GM21723 (cell line): ENCODE results near the gene WDR46.

Experiments used
- ATAC-seq: cut with Tn5 transposase; IDR thresholded peaks from one replicate; pipeline ENCODE4 v1.9.1; 2021; ENCODE audit warnings: mild to moderate bottlenecking, moderate library complexity; ENCODE audit not compliant: unreplicated experiment

Gene WDR46

DNA sequence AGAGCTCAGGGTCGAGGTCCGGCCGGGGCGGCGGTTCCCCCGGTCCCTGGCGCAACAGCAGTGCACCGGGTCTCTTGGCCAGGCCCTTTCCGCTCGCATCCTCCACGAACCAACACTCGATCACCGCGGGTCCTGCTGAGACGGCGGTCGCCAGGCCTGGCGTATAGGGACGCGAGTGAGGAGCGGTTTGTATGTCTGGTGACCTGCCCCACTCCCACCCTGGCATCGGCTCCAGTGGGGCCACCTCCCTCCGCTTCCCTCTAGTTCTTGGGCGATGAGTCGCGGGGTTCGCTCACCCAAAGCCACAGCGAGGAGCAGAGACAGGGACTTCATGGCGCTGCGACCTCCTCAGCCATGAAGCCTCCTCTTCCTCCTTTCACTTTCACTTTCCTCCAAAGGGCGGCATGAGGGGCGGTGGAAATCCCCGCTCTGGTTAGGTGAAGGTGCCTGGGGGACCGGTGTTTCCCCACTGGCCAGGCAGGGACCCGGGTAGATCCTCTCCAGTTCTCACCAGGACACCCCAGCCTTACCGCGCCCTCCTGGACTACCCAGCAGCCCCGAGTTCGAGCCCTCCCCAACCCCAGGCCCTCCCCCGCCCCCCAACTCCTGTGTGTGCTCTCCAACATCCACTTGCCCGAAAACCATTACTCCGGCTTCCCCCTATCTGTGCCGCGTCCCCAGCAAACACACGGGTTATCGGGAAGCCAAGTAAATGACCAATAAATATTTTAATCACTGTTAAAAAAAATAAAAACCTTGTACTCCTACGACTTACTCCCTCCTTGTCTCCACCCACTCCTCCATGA lies 24.9 kb upstream of the WDR46 start, which contains the start of gene TAPBP:
TSS of gene TAPBP (minus strand) at position 370 of the 806 bp plus-strand sequence. CDS start at position 333, 37 bp downstream.
- peak; percentile 47 for ATAC-seq

DNA sequence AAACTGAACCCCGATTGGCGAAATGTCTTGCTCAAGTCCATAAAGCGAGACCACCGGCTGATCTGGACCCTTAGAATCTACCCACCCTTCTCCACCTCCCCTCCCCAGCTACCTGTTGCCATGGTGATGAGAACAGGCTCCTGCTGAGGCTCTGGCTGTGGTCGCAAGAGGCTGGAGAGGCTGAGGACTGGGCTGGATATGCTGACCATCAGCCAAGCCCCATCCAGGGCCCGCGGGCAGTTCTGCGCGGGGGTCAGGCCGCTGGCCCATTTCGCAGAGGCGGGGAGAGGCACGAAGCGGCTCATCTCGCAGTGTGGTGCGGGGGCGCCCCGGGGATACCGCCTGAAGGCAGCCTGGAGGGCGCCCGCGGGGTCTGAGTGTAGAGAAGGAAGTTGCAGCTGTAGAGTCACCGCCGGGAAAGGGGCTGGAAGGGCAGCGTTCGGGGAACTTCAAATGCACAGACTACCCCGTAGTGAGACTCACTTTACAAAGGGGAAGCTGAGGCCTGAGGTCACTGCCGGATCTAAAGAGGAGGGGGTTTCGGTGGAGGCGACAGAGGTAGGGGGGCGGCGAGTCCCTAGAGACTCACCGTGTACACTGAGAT lies 24.2 kb upstream of the WDR46 start:
- ATAC-seq: no peak

DNA sequence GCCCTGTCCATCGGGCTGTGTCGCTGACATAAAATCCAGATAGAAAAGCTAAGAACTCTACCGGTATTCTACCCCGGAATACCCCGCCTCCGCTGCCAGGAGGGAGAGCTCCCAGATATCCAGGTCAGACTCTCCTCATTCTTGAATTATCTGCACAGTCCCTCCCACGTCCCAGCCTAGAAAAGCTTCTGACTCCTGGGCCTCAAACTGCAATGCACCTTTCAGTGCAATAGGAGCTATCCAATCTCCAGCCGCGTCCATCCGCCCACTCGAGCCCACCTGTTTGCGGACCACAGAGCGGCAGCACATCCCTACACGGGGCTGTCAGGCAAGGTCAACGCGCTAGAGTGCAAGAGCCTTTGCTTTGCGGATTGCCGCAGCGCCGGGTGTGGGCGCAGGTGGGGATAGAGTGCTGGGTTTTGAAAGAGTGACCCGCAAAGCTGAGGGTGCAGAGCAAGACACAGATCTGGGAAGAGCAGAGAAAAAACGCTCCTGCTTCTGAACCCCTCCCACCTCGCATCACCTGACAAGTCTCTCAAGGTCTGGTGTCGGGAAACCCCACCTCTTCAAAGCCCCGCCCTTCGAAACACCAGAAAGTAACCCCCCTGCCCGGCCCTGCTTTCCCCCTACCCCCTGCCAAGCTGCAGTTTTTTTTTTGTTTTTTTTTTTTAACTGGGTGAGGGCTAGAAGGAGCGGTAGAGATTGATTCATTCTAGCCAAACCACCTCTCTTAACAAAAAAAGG lies 23.5 kb upstream of the WDR46 start:
- peak; percentile 29 for ATAC-seq

DNA sequence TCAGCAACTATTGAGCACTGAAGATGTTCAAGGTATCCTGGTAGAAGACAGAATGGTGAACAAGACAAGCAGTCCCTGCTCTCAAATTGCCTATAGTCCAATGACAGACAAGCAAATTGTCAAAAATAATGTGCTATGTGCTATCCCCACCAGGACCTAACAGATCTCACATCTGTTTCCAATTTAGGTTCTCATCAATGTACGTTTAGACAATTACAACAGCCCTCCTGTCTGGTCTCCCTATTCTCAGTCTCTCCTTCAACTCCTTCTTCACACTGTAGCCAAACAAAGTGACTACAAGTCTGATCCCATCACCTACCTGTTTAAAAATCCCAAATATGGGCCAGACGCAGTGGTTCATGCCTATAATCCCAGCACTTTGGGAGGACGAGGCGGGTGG lies 17.3 kb upstream of the WDR46 start:
- ATAC-seq: no peak

DNA sequence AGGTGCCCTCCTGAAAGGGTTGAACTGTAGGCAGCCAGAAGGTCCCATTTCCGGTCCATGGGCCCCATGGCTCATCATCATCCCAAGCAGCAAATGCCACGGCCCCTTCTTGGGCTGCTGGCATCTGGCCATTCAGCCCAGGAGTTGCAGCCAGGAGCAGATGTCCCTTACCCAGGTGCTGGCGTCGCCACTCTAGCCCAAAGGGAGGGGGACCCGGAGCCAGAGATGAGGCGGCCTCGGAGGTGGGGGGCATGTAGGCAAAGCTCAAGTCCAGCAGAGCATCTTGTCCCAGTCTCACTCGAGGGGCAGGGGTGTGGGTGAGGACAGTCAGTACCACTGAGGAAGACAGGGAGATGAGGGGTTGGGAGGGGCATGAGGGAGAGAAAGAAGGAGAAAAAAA lies 16.0 kb upstream of the WDR46 start:
- no peak for ATAC-seq

DNA sequence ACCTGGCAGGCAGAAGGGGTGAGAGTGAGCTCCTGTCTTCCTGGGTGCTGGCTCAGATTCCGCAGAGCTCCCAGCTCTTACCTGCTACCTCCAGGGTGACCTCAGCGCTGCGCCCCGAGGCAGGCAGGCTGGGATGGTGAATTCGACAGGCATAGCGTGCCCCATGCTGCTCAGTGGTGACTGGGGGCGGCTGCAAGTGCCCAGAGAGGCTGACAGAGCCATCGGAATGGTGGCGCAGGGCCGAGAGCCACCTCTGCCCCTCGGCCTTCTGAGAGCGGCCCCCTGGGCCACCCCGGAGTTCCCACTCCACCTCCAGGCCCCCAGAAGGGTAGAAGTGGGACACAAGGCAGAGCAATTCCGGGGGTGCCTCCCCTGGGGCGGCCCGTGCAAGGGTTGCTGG lies 15.2 kb upstream of the WDR46 start:
- no peak for ATAC-seq

DNA sequence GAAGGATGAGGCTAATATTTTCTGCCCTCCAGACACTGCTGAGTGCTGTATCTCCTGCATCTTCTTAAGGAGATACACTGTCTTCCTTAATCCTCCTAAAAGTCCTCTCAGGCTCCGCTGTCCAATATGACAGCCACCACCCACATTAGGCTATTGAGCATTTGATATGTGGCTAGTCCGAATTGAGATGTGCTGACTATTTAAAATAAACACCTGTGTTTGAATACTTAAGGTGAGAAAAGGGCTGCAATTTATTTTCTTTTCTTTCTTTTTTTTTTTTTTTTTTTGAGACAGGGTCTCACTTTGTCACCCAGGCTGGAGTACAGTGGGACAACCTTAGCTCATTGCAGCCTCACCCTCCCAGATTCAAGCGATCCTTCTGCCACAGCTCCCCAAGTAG lies 12.8 kb upstream of the WDR46 start:
- no peak for ATAC-seq

DNA sequence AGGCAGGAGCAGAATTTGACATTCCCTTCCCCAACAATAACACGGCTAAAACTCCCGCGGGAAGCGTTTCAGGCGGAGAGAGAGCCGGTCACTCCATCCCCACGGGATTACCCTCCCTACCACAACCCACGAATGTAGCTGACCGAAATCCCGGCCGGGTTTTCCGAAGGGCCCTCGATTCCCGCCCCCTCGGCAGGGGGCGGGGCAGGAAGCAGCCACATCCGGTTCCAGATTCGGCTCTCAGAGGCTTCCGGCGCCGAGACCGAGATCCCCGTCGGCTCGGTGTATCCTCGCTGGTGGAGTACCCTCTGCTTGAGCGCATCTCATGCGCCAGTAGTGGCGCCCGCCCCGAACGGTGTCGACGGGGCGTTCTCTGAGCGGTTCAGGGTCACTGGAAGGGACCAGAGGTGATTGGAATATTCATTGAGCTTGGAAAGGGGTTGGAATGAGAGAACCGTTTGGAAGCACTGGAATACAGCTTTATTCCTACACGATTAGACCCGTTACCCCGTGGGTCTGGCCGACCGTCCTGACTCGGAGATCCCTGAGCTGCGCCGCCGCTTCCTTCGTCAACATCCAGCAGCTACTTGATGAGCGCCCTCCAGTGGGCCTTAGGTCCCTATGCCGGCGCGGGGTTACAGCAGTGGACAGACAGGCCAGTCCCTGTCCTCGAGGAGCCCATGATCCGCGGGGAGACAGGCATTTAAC lies 10.4 kb upstream of the WDR46 start:
- ATAC-seq: peak; percentile 72

DNA sequence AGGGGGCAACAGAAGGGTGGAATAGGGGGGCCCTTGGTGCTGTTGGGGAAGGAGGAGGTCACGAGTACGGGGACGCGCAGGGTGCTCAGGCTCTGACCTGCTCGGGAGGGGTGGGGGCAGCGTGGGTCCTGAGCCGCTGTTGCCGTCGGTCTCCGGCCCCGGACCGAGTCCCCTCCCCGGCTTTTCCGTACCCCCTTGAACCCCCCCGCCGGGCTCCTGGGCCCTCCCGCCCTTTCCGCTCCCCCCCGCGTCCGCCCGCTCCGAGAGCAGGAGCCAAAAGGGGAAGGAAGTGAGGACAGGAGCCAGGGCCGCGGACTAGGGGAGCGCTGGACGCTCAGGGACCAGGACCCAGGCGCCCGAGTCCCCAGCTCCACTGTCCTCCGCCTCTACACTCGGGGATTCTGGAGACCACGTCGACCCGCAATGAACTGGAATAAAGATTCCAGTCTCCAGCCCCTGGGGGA lies 9.8 kb upstream of the WDR46 start, which contains the start of gene RGL2:
TSS of gene RGL2 (minus strand) at position 170 of the 464 bp plus-strand sequence. CDS start 332 bp downstream, outside the sequence.
- ATAC-seq: peak; percentile 26

DNA sequence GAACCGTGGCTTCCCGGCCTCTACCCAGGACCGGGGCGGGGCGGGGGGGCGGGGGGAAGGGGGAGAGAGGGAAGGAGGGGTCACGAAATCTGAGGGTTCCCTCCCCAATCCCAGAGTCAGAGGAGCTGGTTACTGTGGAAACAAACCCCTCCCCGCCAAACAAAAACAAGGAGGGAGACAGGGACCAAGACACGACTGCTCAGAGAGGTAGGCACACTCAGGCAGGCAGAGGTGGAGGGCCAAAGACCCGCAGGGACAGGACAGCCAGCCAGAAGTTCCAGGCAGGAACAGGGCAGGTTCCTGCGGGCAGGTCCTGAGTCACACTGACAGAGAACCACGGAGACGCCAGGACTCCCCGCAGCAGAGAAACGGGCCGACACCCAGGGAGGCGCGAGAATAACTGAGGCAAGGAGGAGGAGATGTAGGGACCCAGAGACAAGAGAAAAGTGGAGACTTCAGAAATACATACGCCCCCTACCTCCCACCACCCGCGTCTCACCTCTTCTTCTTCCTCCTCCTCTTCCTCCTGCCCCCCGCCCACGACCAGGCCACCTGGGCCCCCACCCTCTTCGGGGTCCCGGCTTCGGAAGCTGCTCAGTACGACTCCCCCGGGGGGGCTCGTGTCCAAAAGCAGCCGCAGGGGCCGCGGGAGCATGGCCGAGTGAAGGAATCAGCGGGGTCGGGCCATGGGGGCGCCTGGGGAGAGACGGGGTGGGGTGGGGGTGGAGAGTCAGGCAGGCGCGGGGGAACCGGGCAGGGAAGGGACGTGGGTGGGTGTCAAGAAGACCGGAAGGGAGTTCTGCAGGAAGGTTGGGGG lies 9.1 kb upstream of the WDR46 start:
- peak; percentile 25 for ATAC-seq

DNA sequence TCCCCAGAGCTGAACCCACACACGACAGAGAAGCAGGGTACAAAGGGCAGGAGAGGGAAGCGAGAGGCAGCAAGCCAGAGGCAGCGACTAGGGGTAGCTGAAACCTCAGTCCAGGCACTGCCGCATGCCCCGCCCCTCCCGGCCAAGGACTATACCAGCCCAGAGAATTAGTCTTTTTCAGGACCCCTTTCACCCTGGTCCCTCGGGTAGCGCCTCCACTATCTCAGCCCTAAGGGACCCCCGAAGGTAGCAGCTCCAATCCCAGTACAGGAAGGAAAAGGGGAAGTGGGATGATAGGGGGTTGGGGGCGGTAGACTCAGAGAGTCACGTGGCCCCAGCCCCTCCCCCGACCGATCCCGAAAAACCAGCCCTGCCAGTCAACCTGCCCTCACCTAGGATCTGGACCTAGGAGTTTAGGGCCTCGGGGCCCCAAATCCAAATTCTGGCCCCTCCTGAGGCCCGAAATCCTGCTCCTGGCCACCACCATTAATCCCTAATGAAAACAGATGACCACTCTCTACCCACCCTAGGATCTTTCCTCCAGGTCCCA lies 8.4 kb upstream of the WDR46 start:
- no peak for ATAC-seq

DNA sequence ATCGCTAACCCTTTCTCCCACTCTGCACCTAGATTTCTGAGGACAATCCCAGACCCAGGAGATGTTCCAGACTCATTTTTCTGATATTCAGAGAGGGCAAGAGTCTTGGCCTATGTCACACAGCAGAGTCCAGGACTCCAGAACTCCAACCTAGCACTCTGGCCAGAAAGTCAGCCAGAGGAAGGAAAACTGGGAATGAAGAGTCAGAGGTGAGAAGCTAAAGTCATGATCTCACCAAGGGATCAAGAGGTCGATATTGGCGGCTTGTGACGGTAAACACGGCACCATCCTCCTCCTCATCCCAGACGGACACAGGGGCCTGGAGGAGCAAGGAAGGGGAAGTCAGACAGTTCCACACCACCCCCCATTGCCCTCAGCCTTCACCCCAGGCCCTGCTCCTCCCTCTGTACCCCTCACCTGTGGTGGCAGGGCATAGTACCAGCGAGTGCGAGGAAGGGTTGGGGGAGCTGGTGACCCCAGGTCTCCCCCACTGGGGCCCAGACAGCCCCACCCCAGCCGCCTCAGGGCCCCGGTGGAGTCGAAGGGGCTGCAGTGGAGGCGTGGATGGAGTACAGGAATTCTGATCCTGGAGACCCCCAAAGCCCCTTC lies 7.9 kb upstream of the WDR46 start:
- ATAC-seq: no peak

DNA sequence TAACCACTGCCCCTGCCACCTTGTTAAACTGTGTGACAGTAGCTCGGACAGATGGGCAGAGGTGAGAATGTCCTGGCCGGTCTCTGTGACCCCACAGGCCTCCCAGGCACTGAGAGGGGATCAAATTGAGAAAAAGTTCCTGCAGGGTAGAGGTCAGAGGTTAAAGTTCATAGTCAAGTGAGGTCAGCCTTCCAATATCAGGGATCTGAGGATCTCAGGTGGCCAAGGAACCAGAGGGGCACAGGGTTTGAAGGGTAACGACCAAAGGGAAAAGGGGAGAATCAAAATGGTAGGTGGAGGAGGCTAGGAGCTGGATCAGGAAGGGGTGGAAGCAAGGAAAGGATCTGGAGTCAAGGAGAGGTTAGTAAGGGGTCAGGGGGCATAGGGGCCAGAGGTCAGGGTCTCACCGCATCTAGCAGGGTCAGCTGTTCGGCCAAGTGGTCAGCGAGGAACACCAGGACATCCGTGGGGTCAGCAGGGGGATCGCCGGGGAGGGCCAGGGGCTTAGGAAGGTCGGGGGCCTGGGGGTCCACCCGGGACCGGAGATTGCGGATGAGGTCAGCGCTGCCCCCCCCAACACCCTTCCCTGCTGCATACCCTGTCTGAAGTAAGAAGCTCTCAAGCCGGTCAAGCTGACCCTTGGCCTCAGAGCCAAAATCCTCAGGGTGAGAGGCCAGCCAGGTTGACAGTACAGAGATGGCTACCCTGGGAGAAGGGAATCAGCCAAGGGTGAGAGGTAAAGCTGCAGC lies 6.8 kb upstream of the WDR46 start:
- ATAC-seq: no peak

DNA sequence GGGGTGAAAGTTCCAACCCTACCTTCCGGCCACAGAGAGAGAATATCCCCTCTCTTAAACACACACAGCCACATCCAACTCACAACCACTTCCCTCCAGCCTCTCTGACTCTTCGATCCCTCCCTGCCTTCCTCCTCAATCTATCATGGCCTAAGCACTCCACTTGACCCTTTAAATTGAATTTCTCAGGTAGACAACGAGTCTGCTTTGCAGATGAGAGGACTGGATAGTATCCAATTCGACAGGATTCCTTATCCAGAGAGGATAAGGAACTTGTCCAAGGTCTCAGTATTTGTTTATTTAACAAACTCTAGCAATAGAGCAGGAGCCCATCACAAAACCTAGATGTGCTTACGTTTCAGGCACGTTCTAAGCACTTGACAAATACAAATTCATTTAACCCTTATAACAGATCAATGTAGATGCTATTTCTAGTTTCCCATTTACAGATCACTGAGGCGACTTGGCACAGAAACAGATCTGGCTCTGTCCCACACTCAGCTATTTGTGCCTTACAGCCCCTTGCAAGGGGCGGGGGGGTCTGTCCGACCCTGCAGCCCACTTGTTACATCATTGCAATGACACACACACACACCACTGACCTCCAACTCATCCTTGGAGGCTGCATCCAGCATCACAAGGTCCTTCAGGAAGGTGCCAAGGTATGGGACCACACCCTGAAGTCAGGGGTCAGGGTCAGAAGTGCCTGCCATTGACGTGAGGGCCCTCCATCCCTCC lies 5.2 kb upstream of the WDR46 start:
- ATAC-seq: no peak

DNA sequence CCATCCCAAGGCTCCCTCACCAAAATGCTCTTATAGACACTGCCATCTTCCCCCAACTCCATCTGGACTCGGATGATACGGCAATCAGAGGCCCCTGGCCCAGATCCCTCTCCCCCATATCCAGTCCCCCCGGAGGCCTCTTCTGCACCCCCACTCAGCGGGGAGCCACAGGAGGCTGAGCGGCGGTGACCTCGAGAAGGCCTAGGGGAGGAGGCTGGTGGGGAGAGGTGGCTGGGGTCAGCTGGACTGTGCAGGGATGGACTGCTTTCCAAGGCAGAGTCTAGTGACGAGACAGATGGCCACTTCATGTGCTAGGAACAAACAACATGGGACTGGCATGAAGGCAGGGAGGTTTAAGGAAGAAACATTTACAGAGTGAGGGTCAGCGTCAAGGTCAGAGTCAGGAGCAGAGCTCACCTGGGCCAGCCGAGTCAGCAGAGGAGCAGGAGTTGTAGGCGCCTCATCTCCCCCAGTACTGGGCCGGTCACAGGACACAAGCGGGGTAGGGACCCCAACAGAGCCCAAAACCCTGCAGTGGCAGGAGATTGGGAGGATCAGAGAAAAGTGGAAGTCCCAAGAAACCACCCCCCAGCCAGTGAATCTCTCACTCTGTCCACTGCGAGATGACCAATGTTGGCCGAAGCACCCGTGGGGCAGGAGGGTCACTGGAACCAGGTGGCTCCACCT lies 4.1 kb upstream of the WDR46 start:
- no peak for ATAC-seq

DNA sequence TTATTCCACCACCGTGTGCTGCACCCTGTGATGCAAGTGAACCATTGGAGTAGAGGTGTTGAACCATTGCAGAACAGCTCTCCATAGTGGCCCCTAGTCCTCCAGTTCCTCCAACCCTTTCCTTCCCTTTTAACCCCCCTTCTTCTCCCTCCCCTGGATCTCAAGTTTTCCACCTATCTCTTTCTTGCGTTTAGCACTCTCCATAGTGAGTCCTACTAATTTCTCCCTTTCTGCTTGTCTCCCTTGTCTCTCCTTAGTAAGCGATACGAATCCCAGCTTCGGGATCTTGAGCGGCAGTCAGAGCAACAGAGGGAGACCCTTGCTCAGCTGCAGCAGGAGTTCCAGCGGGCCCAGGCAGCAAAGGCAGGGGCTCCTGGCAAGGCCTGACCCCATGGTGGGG lies 1.4 kb upstream of the WDR46 start:
- ATAC-seq: no peak

DNA sequence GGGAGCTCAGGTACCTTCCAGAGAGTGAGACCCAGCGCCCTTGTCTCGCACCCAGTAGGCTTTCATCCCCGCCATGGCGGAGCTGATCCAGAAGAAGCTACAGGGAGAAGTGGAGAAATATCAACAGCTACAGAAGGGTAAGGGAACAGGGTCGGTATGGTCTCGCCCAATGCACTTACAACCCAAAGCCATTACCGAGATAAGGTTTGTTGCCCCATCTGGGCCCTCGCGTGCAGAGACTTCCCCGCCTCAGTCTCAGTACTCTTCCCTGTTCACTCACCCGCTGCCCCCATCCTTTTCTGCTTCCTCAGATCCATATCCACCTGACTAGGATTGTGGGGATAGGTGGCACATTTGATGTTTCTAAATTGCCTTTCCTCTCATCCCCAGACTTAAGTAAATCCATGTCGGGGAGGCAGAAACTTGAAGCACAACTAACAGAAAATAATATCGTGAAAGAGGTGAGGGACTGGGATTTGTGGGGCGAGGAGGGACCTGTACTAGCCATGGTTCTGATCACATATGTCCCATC lies 811 bp upstream of the WDR46 start:
- ATAC-seq: peak; percentile 5
